IMR-90 (cell line): ENCODE data around the gene MARS1. TPM values are rescaled to one million over a fixed set of nuclear protein-coding genes. Genes with fewer than 3 reads are reported as not detected.

ENCODE experiments used
- ATAC-seq: fragments of 200-7000 bp; cut with Tn5 transposase; 2 replicates; pipeline ENCODE4 v1.9.1; 2020; ENCODE audit warnings: low read depth, mild to moderate bottlenecking, moderate library complexity
- BruUV-seq: library from RNA; stranded (reverse); fragments of 400-500 nt; replicated peaks from 2 replicates; lab custom pipeline; 2021; lab: Mats Ljungman, UMichigan
- CTCF ChIA-PET: fragments of 300-600 bp; formaldehyde crosslinking; extraction: SDS; loops from one replicate; lab custom pipeline; 2021; ENCODE audit warnings: antibody characterized with exemption; lab: Yijun Ruan, JAX
- POLR2A ChIA-PET: fragments of 300-600 bp; sonication (Branson Sonifier 250); formaldehyde crosslinking; loops from one replicate; lab custom pipeline; 2022; ENCODE audit warnings: antibody characterized with exemption; ENCODE audit not compliant: unreplicated experiment; lab: Charles Lee
- DNase-seq: peaks from one replicate; pipeline ENCODE4 v3.0.0; 2013
- H2AFZ ChIP-seq: replicated peaks from 2 replicates; pipeline ENCODE3; 2013; ENCODE audit warnings: low read length, mild to moderate bottlenecking; ENCODE audit not compliant: poor library complexity
- H2AK5ac ChIP-seq: 2 replicates; pipeline ENCODE4 v1.6.1; 2013; ENCODE audit warnings: low read depth, low read length, inconsistent platforms
- H2AK9ac ChIP-seq: replicated peaks from 2 replicates; pipeline ENCODE3; 2013; ENCODE audit warnings: mild to moderate bottlenecking, low read depth, low read length, moderate library complexity; ENCODE audit not compliant: poor library complexity
- H2BK120ac ChIP-seq: 2 replicates; pipeline ENCODE4 v1.6.1; 2013; ENCODE audit warnings: low read depth, low read length, inconsistent platforms
- H2BK15ac ChIP-seq: 3 replicates; pipeline ENCODE4 v1.6.1; 2013; ENCODE audit warnings: low read depth, low read length, inconsistent platforms
- H2BK20ac ChIP-seq: 2 replicates; pipeline ENCODE4 v1.6.1; 2013; ENCODE audit warnings: low read depth, mild to moderate bottlenecking, inconsistent platforms, low read length, moderate library complexity
- H2BK5ac ChIP-seq: 2 replicates; pipeline ENCODE4 v1.6.1; 2013; ENCODE audit warnings: mild to moderate bottlenecking, low read depth, low read length, inconsistent platforms; ENCODE audit not compliant: poor library complexity, severe bottlenecking
- H3K14ac ChIP-seq: replicated peaks from 2 replicates; pipeline ENCODE4 v1.6.1; 2013; ENCODE audit warnings: low read depth, low read length, inconsistent platforms
- H3K18ac ChIP-seq: 2 replicates; pipeline ENCODE4 v1.6.1; 2013; ENCODE audit warnings: low read depth, low read length, control low read depth
- H3K23ac ChIP-seq: 2 replicates; pipeline ENCODE4 v1.6.1; 2013; ENCODE audit warnings: low read depth, low read length, inconsistent platforms
- H3K27ac ChIP-seq: 2 replicates; pipeline ENCODE4 v1.5.1; 2013; ENCODE audit warnings: mild to moderate bottlenecking, control low read depth, low read length; ENCODE audit not compliant: insufficient read depth
- H3K27me3 ChIP-seq: 2 replicates; pipeline ENCODE4 v1.6.1; 2013; ENCODE audit warnings: low read length; ENCODE audit not compliant: control insufficient read depth, insufficient read depth
- H3K36me3 ChIP-seq: 2 replicates; pipeline ENCODE4 v1.6.1; 2013; ENCODE audit warnings: low read length, mixed read lengths; ENCODE audit not compliant: control insufficient read depth, insufficient read depth
- H3K4ac ChIP-seq: 2 replicates; pipeline ENCODE4 v1.6.1; 2013; ENCODE audit warnings: low read depth, low read length, inconsistent platforms
- H3K4me1 ChIP-seq: 2 replicates; pipeline ENCODE4 v1.6.1; 2013; ENCODE audit warnings: low read length, mixed read lengths; ENCODE audit not compliant: control insufficient read depth, insufficient read depth
- H3K4me2 ChIP-seq: 2 replicates; pipeline ENCODE4 v1.6.1; 2013; ENCODE audit warnings: low read depth, mild to moderate bottlenecking, control low read depth, low read length, moderate library complexity
- H3K4me3 ChIP-seq: 2 replicates; pipeline ENCODE4 v1.5.1; 2013; ENCODE audit warnings: low read depth, mild to moderate bottlenecking, control low read depth, low read length, moderate library complexity; ENCODE audit not compliant: insufficient read depth
- H3K56ac ChIP-seq: 2 replicates; pipeline ENCODE4 v1.6.1; 2013; ENCODE audit warnings: low read length, inconsistent platforms; ENCODE audit not compliant: insufficient read depth; ENCODE audit errors: extremely low read depth
- H3K79me1 ChIP-seq, 2 experiments: 2 replicates each; pipeline ENCODE4 v1.6.1; 2013; ENCODE audit warnings: low read length in 2 of 2, inconsistent platforms in 1 of 2, low read depth in 1 of 2
- H3K9ac ChIP-seq: 2 replicates; pipeline ENCODE4 v1.6.1; 2013; ENCODE audit warnings: low read depth, low read length, control low read depth
- H3K9me1 ChIP-seq: 2 replicates; pipeline ENCODE4 v1.6.1; 2013; ENCODE audit warnings: low read length, inconsistent platforms; ENCODE audit not compliant: insufficient read depth
- H3K9me3 ChIP-seq: 2 replicates; pipeline ENCODE4 v1.6.1; 2013; ENCODE audit warnings: low read length; ENCODE audit not compliant: control insufficient read depth, insufficient read depth
- H4K20me1 ChIP-seq: 2 replicates; pipeline ENCODE4 v1.6.1; 2013; ENCODE audit warnings: low read length, inconsistent platforms; ENCODE audit not compliant: insufficient read depth
- H4K5ac ChIP-seq: 2 replicates; pipeline ENCODE4 v1.6.1; 2013; ENCODE audit warnings: mild to moderate bottlenecking, low read depth, low read length, control low read depth
- H4K8ac ChIP-seq, 2 experiments: 2 replicates each; pipeline ENCODE4 v1.6.1; 2013; ENCODE audit warnings: low read depth in 2 of 2, low read length in 2 of 2, control low read depth in 1 of 2, inconsistent platforms in 1 of 2
- H4K91ac ChIP-seq: 2 replicates; pipeline ENCODE4 v1.6.1; 2013; ENCODE audit warnings: low read depth, low read length, inconsistent platforms; ENCODE audit not compliant: insufficient read depth
- BHLHE40 ChIP-seq: fragments of 150-350 bp; IDR thresholded peaks from 2 replicates; pipeline ENCODE4 v1.6.1; 2016; ENCODE audit warnings: mild to moderate bottlenecking, low read depth, low read length
- CEBPB ChIP-seq: IDR thresholded peaks from 2 replicates; pipeline ENCODE4 v1.6.1; 2012; ENCODE audit warnings: low read depth, low read length, improper control_type of control experiment
- CHD1 ChIP-seq: IDR thresholded peaks from 2 replicates; pipeline ENCODE4 v1.6.1; 2012; ENCODE audit warnings: low read depth, low read length, improper control_type of control experiment
- CTCF ChIP-seq: conservative IDR thresholded peaks from 2 replicates; pipeline ENCODE4 v1.5.1; 2012; ENCODE audit warnings: mild to moderate bottlenecking, low read depth, low read length, improper control_type of control experiment
- ELK1 ChIP-seq: fragments of 150-350 bp; IDR thresholded peaks from 2 replicates; pipeline ENCODE4 v1.6.1; 2016; ENCODE audit warnings: low read depth, mild to moderate bottlenecking, low read length, moderate library complexity, borderline replicate concordance
- FOS ChIP-seq: fragments of 150-350 bp; IDR thresholded peaks from 2 replicates; pipeline ENCODE4 v1.6.1; 2016; ENCODE audit warnings: low read depth, low read length
- MAFK ChIP-seq: IDR thresholded peaks from 2 replicates; pipeline ENCODE4 v1.6.1; 2012; ENCODE audit warnings: low read depth, low read length, improper control_type of control experiment
- MAZ ChIP-seq: IDR thresholded peaks from 2 replicates; pipeline ENCODE4 v1.6.1; 2012; ENCODE audit warnings: low read depth, mild to moderate bottlenecking, low read length, improper control_type of control experiment, moderate library complexity, borderline replicate concordance
- MXI1 ChIP-seq: IDR thresholded peaks from 2 replicates; pipeline ENCODE4 v1.6.1; 2012; ENCODE audit warnings: low read depth, mild to moderate bottlenecking, low read length, moderate library complexity, borderline replicate concordance
- NFE2L2 ChIP-seq: fragments of 150-350 bp; IDR thresholded peaks from 2 replicates; pipeline ENCODE4 v1.6.1; 2016; ENCODE audit warnings: low read depth, mild to moderate bottlenecking, low read length
- POLR2A ChIP-seq: IDR thresholded peaks from 2 replicates; pipeline ENCODE4 v1.6.1; 2012; ENCODE audit warnings: mild to moderate bottlenecking, low read depth, low read length
- RAD21 ChIP-seq: IDR thresholded peaks from 2 replicates; pipeline ENCODE4 v1.6.1; 2012; ENCODE audit warnings: low read length, improper control_type of control experiment
- RCOR1 ChIP-seq: IDR thresholded peaks from 2 replicates; pipeline ENCODE4 v1.6.1; 2012; ENCODE audit warnings: mild to moderate bottlenecking, low read length, improper control_type of control experiment; ENCODE audit not compliant: insufficient replicate concordance
- RFX5 ChIP-seq: IDR thresholded peaks from 2 replicates; pipeline ENCODE4 v1.8.0; 2012; ENCODE audit warnings: low read depth, mild to moderate bottlenecking, low read length, moderate library complexity
- SMC3 ChIP-seq: fragments of 150-350 bp; IDR thresholded peaks from 2 replicates; pipeline ENCODE4 v1.6.1; 2016; ENCODE audit warnings: low read depth, mild to moderate bottlenecking, antibody characterized with exemption, low read length, moderate library complexity
- USF2 ChIP-seq: fragments of 150-350 bp; IDR thresholded peaks from 2 replicates; pipeline ENCODE4 v1.6.1; 2017; ENCODE audit warnings: mild to moderate bottlenecking, antibody characterized with exemption, low read length, low read depth
- dilution Hi-C: fragments of 300-500 bp; cut with HindIII; formaldehyde crosslinking; loops from one replicate; pipeline ENCODE4 v1.14.3; 2018; ENCODE audit warnings: low sequenced_read_pairs; ENCODE audit not compliant: unreplicated experiment
- in situ Hi-C: fragments of 300-500 bp; cut with MboI; formaldehyde crosslinking; loops from 3 replicates; pipeline ENCODE4 v1.14.3; 2019; ENCODE audit warnings: low sequenced_read_pairs, inconsistent platforms, mixed read lengths
- intact Hi-C: fragments of 100-400 bp; cut with micrococcal nuclease; formaldehyde crosslinking; loops from 2 replicates; pipeline ENCODE4 v1.10.0; 2022
- polyA plus RNA-seq, 3 experiments: library from polyadenylated mRNA; depleted of rRNA; stranded (reverse); fragments of >200 nt; gene quantifications; 2 replicates each; pipeline ENCODE4 v1.2.3, GENCODE V29; 2012; ENCODE audit warnings: low replicate concordance in 1 of 3
- total RNA-seq: library from RNA; depleted of rRNA; stranded (reverse); fragments of >200 nt; gene quantifications from 2 replicates; pipeline ENCODE4 v1.2.3, GENCODE V29; 2012

Gene MARS1
- total and polyA plus RNA-seq, 2 of the 4 experiments (the other 2 are of a cell fraction), result 156 to 164 TPM

GRCh38 chr12:57485695-57486094 is 2.2 kb upstream of the MARS1 start:
- TF ChIP-seq RFX5 (no peak), MAFK (no peak), USF2 (no peak), POLR2A (no peak), CHD1 (no peak), MAZ (no peak), MXI1 (no peak), RAD21 (no peak), ELK1 (no peak), CTCF (no peak), CEBPB (no peak), BHLHE40 (no peak), SMC3 (no peak), RCOR1 (no peak), FOS (no peak), NFE2L2 (no peak)
- H3K56ac ChIP-seq, result no peak overlapping the region
- dilution Hi-C loops (no loop called here), in situ Hi-C loops (no loop called here), intact Hi-C loops (no loop called here)
- peaks cover 8% of the 10 kb centered on the region for H3K4me1 ChIP-seq
- no peak overlapping the region for H3K9ac ChIP-seq
- peaks cover 14% of the 10 kb centered on the region for H3K36me3 ChIP-seq
- H4K5ac ChIP-seq, result no peak overlapping the region
- no peak overlapping the region for H2AFZ ChIP-seq
- CTCF ChIA-PET, result interaction anchor here (1.4 kb wide), 1 partner anchor 27 kb away, joined by 4 read pairs; the partner anchor contains the start of gene GLI1
- POLR2A ChIA-PET, result no interaction called here
- H3K18ac ChIP-seq, result no peak overlapping the region
- H3K27me3 ChIP-seq, result peaks cover 7% of the 10 kb centered on the region; the same call in 1 of the 2 replicates
- no peaks in the 10 kb centered on the region for H3K9me3 ChIP-seq
- H3K9me1 ChIP-seq, result peaks cover 15% of the 10 kb centered on the region
- H2AK9ac ChIP-seq, result no peak overlapping the region
- no peak overlapping the region for H4K8ac ChIP-seq
- no peak overlapping the region for H3K14ac ChIP-seq
- no peak overlapping the region for H2BK5ac ChIP-seq
- H3K79me1 ChIP-seq, result peaks cover 19 to 32% of the 10 kb centered on the region in 2 experiments
- H3K4me2 ChIP-seq, result no peak overlapping the region
- H3K27ac ChIP-seq, result no peak overlapping the region
- no peak overlapping the region for H2AK5ac ChIP-seq
- peaks cover 6% of the 10 kb centered on the region; the same call in 1 of the 2 replicates for H4K20me1 ChIP-seq
- DNase-seq (no peak), ATAC-seq (no peak)
- H2BK120ac ChIP-seq, result no peak overlapping the region
- H3K4me3 ChIP-seq, result no peak overlapping the region
- H4K91ac ChIP-seq, result no peak overlapping the region
- H3K4ac ChIP-seq, result no peak overlapping the region
- no peak overlapping the region for H2BK20ac ChIP-seq
- BruUV-seq, result no TSS peak
- H3K23ac ChIP-seq, result no peak overlapping the region
- no peak overlapping the region for H2BK15ac ChIP-seq
